Measurements from ENCODE around the gene PCBD2.
"Not testable (repeated sequence)": the region's sequence is repeated elsewhere in the genome, so short reads cannot be mapped to it uniquely, and the experiment has no call there.

The PCBD2 gene

DNA sequence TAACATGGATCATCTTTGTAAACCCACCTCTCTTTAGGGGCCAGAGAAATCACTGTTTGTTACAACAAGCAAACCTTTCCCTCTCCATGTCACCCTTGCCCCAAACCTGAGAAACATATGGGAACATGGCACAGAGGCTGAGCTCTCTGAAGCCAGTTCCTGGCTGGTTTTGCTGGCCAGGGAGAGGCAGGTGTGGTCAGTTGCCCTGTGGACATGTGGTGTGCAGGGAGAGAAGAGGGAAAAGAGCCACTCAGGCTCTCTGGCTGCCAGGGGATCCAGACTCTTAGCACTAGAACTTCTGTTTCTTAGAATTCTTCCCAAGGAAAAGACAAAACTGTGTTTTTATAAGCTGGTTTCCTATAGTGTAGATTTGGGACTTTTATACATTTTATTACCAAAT is 58.2 kb downstream of the PCBD2 start:
- DNase-seq (ENCODE audit: low spot score) = no peak

DNA sequence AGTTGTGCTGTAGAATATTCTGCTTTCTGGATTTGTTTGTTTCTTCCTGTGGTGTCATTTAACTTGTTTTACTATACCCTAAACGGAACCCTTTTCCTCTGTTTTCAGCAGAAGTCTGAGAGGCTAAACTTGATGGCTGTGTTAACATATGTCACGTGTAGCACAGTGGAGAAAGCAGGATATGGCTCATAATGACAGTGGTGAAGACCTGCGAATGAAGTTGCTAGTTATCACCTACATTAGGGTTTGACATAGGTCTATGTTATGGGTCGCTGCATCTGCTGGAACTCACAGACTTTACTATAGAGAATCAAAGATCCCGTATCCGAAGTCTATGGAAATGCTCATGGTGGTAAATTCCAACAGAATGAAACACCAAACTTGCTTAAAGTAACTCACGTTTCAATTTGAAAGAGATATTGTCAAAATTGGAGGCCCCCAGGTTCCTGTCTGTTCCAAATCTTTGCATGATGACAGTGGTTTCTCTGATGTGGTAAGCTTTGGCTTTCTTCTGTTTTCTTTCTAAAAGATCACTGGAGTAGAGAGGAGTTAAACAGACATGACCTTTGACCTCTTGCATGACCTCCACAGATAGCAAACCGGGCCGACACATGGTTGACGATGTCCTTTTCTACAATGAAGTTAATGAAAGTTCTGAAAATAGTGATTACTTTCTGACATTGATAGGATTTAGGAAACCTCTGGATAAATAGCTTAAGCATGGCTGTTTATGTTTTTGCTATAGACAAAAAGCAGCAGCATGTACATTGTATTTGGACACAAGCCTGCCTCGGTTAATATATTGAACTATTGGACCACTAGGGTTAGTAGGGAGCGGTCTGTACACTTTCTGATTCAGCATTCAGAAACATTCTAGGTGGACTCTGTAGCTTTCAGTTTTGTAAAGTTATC is 59.7 kb downstream of the PCBD2 start:
- peak; percentile 73 for DNase-seq (ENCODE audit: low spot score)

- no peak for DNase-seq (ENCODE audit: low spot score)
Observed at GRCh38 chr5:134965271-134965825, 60.4 kb downstream of the PCBD2 start.

DNA sequence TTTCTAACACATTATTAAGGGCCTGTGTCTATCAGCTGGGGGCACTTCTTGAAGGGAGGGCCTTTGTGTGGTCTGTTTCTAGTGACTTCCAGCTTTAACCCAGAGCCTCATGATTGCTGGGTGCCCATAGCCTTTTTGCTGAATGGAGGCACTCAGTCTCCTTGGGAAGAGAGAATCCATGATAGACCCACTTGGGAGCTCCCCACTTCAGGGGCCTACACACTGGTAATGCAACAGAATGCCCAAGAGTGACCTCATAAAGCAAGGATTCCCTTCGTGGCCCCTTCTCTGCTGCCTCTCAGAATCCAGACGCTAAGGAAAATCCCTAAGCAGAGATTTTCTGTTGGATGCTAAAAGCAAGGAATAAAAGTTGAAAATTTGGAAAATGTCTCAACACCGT is 62.7 kb downstream of the PCBD2 start, which contains the start of gene CATSPER3:
Gene CATSPER3 (plus strand): TSS at position 301 of the 400 bp plus-strand sequence. CDS start 85 bp downstream, at position 386.
- DNase-seq (ENCODE audit: low spot score) = no peak

GRCh38 chr5:134968055-134968454 is 63.1 kb downstream of the PCBD2 start:
- DNase-seq (ENCODE audit: low spot score) = no peak

GRCh38 chr5:134969166-134969565 is 64.2 kb downstream of the PCBD2 start:
- DNase-seq (ENCODE audit: low spot score) = no peak

DNA sequence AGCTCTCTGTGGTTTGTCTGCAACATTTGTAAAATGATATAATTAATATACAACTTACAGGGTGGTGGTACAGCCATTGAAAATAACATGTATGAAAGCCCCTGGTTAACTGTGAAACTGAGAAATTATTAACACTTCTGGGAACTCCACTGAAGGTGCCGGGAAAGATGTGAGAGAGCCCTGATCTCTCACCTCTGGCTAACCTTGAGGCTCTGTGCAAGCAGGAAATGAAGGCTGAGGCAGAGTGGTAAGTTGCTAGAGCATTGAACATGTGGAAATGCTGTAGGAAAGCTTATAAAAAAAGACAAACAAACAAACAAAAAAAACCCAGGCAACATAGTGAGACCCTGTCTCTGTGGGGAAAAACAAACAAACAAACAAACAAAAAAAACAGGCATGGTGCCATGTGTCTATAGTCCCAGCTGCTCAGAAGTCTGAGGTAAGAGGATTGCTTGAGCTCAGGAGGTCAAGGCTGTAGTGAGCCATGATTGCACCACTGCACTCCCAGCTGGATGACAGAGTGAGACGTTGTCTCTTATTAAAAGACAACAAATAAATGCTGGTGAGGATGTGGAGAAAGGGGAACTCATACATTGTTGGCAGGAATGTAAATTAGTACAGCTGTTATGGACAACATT is 70.3 kb downstream of the PCBD2 start:
- no peak for DNase-seq (ENCODE audit: low spot score)

- DNase-seq (ENCODE audit: low spot score) = no peak
Observed at GRCh38 chr5:134975843-134976242, 70.9 kb downstream of the PCBD2 start.

DNA sequence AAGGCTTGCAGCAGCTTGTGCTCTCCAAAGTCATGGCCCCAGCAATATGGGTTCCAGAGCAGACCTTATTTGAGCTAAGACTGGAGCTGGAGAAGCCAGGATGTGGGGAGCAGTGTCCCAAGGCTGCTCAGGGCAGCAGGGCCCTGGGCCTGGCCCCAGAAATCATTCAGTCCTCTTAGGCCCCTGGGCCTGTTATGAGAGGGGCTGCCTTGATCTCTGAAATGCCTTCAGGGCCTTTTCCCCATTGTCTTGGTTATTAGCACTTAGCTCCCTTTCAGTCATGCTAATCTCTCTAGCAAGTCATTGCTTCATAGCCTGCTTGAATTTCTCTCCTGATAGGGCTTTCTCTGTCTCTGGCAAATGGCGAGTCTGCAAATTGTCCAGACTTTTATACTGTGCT is 71.9 kb downstream of the PCBD2 start:
- DNase-seq (ENCODE audit: low spot score) = no peak

- no peak for DNase-seq (ENCODE audit: low spot score)
Observed at GRCh38 chr5:134979416-134979815, 74.5 kb downstream of the PCBD2 start.

- DNase-seq (ENCODE audit: low spot score) = peak; percentile 20
Observed at GRCh38 chr5:134982230-134982629, 77.3 kb downstream of the PCBD2 start.

DNA sequence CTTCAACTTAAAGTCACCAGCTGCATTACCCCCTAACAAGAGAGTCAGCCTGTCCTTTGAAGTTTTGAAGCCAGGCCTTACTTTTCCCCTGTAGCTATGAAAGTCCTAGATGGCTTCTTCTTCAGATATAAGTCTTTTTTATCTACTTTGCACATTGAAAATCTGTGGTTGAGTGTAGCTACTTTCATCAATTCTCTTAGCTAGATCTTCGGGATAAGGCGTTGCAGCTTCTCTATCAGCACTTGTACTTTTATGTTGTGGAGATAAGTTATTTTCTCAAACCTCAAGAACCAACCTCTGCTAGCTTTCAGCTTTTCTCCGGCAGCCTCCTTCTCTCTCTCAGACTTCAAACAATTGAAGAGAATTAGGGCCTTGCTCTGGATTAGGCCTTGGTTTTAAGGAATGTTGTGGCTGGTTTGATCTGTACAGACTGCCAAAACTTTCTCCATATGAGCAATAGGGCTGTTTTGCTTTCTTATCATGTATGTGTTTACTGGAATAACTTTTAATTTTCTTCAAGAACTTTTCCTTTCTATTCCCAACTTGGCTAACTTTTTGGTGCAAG is 84.4 kb downstream of the PCBD2 start:
- DNase-seq (ENCODE audit: low spot score) = peak; percentile 83

DNA sequence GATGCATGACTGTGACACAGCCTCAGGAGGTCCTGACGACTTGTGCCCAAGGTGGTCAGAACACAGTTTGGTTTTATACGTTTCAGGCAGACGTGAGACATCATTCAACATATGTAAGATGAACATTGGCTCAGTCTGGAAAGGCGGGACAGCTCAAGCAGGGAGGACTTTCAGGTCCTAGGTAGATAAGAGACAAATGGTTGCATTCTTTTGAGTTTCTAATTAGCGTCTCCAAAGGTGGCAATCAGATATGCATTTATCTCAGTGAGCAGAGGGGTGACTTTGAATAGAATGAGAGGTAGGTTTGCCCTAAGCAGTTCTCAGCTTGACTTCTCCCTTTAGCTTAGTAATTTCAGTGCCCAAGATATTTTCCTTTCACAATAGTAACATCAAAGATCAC is 85.3 kb downstream of the PCBD2 start:
- DNase-seq (ENCODE audit: low spot score) = not testable (repeated sequence)

- DNase-seq (ENCODE audit: low spot score) = no peak
Observed at GRCh38 chr5:134992148-134992547, 87.2 kb downstream of the PCBD2 start.

DNA sequence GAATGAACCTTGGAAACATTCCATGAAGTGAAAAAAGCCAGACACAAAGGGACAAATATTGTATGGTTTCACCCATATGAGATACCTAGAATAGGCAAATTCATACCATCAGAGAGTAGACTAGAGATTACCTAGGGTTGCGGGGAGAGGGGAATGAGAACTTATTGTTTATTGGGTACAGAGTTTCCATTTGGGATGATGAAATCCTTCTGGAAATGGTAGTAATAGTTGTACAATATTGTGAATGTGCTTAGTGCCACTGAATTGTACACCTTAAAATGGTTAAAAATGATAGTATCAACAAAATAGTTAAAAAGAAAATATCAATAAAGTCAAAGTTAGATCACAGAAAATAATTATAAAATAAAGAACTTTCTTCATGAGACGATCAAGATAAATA is 88.2 kb downstream of the PCBD2 start:
- DNase-seq (ENCODE audit: low spot score) = peak; percentile 9

DNA sequence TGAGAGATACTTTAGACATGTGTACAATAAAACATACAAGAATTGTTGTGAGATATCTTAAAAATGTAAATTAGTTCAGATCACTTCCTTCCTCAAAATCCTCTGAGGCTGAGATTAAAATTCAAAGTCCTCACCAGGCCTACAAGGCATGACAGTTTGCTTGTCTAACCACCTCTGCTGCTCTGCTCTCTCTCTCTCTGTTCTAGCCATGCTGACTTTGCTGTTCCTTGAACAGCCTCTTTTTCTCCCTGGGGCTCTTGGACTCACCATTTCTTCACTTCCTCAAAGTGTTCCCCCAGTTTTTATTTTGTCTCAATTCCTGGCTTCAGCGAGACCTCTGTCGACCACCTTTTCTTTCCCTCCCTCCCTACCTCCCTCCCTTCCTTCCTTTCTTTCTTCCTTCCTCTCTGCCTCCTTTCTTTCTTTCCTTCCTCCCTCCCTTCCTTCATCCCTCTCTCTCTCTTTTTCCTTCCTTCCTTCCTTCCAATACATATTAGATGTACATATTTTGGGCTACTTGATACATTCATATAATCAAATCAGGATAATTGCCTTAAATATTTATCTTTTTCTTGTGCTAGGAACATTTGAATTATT is 89.7 kb downstream of the PCBD2 start:
- no peak for DNase-seq (ENCODE audit: low spot score)

- no peak for DNase-seq (ENCODE audit: low spot score)
Observed at GRCh38 chr5:134995850-134996402, 91.0 kb downstream of the PCBD2 start.

DNA sequence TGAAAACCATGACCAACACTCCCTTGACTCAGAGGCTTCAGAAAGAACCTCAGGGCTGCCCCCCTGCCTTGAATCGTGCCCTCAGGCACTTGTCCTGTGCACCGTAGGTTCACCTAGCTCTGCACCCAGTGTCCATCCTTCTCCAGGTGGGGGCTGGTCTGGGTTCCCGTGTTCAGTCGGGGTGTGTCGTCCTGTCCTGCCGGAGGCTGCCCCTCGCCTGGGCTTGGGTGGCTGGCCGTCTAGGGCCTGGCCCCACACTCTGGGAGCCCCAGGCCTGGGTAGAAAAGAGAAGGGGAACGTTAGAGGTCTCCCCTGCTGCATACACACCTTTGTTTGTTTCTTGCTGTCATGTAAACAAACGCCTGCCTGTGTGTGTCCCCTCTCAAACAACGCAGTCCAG is 92.1 kb downstream of the PCBD2 start:
- no peak for DNase-seq (ENCODE audit: low spot score)

- DNase-seq (ENCODE audit: low spot score) = not testable (repeated sequence)
Observed at GRCh38 chr5:134998068-134998467, 93.1 kb downstream of the PCBD2 start.

DNA sequence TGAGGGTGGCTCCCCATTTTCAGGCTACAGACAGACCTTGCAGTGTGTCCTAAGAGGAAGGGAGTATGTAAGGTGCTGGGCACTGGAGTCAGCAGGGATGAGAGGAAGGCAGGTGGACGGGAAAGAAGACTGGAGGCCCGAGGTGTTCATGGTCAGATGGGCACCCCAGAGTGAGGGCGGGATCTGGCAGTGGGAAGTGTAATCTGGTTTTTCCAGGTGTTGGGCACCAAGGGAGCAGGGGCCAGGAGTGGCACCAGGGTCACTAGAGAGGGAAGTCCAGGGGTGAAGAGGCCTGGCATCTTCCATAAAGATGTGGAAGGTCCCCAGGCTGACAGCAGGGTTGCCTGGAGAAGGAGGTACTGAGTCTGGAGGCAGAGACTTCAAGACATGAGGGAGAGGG is 99.4 kb downstream of the PCBD2 start:
- DNase-seq (ENCODE audit: low spot score) = no peak

- DNase-seq (ENCODE audit: low spot score) = no peak
Observed at GRCh38 chr5:135005076-135005475, 100.1 kb downstream of the PCBD2 start.

GRCh38 chr5:135007305-135007704 is 102.4 kb downstream of the PCBD2 start:
- DNase-seq (ENCODE audit: low spot score) = no peak

Measured in SW480 (cell line).